GM19025 (cell line): Measurements from ENCODE around the gene MPV17L2.
A peak's percentile ranks its signal among the peaks of the same experiment; 100 is the strongest.

Source experiments
- ATAC-seq: cut with Tn5 transposase; IDR thresholded peaks from one replicate; pipeline ENCODE4 v1.9.1; 2021; ENCODE audit warnings: mild to moderate bottlenecking, low read depth, moderate library complexity; ENCODE audit not compliant: unreplicated experiment

Gene MPV17L2

GRCh38 chr19:18211683-18212082, 18.7 kb downstream of the MPV17L2 start:
- ATAC-seq = no peak

- no peak for ATAC-seq
Observed at GRCh38 chr19:18214779-18215433, 21.9 kb downstream of the MPV17L2 start.

- ATAC-seq = no peak
Observed at GRCh38 chr19:18216789-18217188, 23.8 kb downstream of the MPV17L2 start.

DNA sequence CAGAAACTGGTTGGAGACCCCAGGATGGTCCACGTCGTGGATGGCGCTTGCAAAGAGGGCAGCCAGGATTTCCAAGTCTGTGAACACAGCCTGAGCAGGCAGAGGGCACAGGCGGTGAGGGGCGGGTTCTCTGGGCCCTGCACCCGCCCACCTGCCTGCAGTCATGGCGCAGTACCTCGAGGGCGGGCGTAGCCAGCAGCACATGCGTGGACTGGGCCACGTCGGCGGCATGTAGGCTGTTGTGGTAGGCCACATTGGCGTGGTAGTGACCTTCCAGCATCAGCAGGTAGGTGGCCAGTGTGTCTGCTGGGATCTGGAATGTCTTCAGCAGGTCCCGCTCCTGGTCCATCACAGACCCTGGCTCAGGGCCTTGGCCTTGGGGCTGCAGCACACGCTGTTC, 25.1 kb downstream of the MPV17L2 start:
- ATAC-seq = no peak

DNA sequence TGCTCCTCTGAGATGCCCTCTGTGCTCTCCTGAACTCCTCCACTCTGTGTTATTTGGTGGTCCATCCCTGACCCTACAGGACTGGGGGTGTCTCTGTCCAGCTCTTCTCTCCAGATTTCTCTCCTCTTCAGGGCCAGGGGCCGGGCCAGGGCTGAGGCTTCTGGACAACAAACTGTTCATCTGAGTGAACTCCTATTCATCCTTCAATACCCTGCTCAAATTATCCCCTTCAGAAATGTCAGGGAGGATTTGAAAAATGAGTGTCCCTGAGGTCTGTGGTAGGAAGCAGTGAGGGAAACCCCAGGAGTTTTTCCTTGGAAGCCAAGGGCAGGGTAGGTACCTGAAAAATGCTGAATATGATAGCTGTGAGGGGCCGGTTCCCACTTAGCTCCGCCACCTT, 25.6 kb downstream of the MPV17L2 start:
- no peak for ATAC-seq

GRCh38 chr19:18219911-18220631, 27.1 kb downstream of the MPV17L2 start:
- no peak for ATAC-seq

GRCh38 chr19:18220632-18221275, 27.7 kb downstream of the MPV17L2 start:
- ATAC-seq = no peak

DNA sequence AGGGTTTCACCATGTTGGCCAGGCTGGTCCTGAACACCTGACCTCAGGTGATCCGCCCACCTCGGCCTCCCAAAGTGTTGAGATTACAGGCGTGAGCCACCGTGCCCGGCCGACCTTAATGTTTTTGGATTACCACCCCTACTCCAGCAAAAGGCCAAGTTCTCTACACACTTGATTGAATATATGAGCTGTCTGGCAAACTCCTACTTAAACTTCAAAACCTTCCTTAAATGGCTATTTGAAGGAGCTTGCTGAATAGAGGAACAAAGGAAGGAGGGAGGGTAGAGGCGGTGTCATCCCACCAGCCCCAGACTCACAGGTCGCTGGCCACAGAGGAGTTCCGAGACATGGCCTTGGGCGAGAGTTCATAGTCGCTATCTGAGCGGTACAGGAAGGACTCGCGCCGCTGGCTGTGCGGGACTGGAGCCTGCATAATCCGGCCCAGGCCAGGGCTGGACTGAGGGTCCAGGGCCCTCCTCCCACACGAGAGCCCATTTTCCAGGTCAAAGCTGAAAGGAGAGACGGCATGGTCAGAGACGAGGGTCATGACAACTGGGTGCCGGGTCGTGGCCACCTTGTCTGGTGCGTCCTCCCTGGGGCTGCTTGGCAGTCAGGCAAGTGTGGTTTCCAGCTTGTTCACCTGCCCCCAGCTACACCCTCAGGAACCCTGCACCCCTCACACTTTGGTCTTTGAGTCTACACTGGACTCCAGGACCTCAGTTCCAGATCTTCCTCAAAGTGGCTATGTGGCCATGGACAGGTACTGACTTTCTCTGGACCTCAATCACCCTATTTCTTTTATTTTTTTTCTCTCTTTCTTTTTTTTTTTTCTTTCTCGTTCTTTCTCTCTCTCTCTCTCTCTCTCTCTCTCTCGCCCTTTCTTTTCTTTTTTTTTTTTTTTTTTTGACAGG, 29.1 kb downstream of the MPV17L2 start:
- ATAC-seq = no peak

DNA sequence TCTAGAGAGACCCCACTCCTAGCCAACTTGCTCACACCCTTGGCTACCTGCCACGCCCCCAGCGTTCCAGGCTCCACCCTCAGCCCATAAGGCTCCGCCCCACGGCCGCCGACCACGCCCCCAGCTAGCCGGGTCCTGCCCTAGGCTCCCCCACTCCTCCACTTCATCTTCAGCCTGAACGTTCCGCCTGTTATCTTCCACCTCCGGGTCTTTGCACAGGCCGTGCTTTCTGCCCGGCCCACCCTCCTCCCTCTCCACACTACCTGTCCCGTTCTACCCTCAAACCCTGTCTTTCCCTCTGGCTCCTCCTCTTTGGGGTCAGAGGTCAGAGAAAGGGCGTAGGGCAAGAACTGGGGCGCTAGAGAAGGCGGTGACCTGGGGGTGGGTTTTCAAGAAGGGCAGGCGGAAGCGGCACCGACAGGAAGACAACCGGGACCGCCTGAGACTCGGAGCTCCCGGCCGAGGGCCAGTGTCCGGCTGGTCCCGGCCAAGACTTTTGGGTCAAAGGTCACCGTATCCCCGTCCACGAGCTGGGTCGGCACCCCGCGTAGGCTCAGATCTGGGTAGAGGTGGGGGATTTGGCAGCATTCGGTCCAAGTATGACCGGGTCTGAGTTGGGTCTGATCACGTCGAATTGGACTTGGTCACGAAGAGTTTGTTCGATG, 31.0 kb downstream of the MPV17L2 start:
- ATAC-seq = no peak

DNA sequence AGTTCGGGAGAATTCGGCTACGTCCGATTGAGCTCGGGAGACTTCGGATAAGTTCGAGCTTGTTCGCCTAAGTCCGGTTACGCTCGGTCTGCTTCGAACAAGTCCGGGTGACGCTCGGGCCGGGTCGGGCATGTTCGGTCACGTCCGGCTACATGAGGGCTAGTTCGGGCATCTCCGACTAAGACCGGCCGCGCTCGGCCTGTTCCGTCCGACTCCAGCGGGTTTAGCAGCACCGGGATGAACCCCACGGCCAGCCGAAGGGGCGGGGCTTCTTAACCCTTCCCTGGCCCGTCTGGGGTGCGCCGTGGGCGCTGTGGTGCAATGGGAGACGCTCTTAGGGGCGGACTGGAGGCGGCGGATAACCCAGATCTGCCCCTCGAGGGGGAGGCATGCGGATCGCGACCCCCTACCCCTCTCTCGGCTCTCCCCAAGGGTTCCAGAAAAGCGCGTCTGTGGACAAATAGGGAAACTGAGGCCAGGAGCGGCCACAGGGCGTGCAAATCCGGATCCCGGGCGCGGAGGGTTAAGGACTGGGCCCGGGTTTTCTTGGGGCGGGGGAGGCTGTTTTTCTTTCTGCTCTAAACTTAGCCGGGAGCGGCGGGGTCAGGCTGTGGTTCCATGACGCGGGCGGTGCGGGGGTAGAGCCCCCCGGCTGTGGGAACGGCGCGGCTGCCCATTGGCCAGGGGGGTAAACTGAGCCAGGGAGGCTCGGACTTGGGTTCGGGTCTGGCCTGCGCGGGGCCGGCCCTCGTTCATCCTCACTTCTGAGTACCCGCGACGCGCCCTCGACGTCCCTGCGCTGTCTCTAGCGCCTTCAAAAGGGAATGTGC, 31.7 kb downstream of the MPV17L2 start:
- peak; percentile 94 for ATAC-seq

DNA sequence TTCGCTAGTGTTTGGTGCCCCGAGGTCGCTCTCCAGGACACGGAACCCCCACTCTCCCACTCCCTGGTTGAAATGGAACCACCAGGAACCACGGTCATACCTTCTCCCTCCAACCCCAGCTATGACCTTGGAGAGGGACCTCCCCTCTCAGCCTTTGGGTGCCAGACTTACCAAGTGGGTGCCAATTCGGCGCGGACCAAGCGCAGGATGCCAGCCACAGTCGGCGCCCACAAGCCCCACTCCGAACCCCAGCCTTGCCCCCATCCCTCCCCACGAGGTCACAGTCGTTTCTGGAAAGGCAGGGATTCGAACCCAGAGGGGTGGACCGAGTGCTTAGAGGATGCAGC, 32.3 kb downstream of the MPV17L2 start:
- no peak for ATAC-seq

DNA sequence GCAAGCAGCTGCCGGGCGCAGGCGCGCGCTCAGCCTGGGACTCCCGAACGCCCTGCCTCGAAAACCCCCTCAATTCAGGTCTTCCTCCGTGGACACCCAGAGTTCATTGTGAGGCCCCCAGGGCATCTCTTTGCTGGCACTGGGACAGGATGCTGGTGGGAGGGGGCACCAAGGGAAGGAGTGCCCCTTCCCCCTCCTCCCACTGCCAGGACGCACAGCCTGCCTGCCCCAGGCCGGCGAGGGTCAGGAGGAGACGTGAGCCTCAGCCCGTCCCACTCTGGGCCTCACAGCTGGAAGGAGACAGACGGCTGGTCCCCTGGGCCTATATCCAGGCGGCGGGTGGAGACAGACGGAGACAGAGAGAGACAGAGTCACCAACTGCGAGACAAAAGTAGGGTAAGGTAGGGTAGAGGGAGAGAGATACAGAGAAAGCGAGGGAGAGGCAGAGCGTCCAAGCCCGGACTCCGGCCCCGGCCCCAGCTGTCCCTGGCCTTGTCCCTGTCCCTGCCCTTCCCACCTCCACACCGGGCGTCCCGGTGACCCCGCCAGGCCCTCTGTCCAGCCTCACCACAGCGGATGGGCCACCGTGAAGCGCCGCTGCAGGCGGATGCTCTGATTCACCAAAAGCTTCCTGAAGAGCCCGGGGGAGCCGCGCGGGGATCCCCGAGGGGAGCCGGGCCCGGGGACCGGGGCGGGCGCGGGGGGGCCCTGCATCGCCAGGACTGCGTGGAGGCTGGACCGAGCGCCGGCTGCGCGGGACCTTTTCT, 32.9 kb downstream of the MPV17L2 start, which contains the start of gene PDE4C:
Gene PDE4C (minus strand): TSS at position 737 of the 767 bp plus-strand sequence. CDS start 23 bp downstream, at position 714.
- ATAC-seq = no peak

- no peak for ATAC-seq
Observed at GRCh38 chr19:18226956-18227780, 34.1 kb downstream of the MPV17L2 start.

GRCh38 chr19:18227781-18228271, 34.8 kb downstream of the MPV17L2 start:
- ATAC-seq = no peak

DNA sequence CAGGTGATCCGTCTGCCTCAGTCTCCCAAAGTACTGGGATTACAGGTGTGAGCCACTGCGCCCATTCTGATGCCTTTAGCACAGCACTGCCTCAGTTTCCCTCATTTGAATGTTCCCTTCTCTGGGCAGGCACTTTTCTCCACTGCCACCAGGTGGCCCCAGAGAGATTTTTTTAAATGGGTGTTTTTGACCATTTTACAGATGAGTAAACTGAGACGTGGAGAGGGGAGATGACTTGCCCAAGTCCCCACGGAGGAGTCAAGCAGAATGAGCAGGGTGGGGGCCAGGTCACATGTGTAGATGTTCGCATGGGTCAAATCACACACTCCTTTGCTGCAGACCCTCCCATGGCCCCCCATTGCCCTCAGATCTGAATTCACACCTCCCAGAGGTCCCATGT, 36.5 kb downstream of the MPV17L2 start:
- ATAC-seq = no peak

DNA sequence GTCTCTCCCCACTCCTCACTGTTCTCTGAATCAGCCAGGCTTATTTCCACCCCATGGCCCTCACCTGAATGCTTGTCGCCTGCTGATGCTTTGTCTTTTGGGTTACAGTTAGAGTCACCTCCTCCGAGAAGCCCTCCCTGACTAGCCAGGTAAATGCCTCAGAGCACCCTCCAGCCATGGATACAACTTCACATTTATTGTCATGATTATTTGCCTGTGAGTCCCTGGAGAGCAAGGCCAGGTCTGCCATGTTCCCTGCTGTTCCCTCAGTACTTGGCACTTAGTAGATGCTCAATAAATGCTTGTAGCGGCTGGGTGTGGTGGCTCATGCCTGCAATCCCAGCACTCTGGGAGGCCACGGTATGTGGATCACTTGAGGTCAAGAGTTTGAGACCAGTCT, 36.9 kb downstream of the MPV17L2 start:
- ATAC-seq = no peak

GRCh38 chr19:18230941-18231734, 38.1 kb downstream of the MPV17L2 start:
- no peak for ATAC-seq
